ENCODE results near the gene GRIP1.

The GRIP1 gene

GRCh38 chr12:66453844-66454243 is 225.0 kb downstream of the GRIP1 start:
- Histone ChIP-seq H3K9me3 (ENCODE audit: control insufficient read depth, insufficient read depth, low read length) (no peaks in the 10 kb centered on the region), H3K9ac (ENCODE audit: low read depth, low read length) (no peak overlapping the region), H3K27me3 (ENCODE audit: control insufficient read depth, insufficient read depth, low read length) (no peaks in the 10 kb centered on the region), H3K27ac (ENCODE audit: low read depth, low read length) (no peak overlapping the region), H3K4me3 (ENCODE audit: low read depth, low read length) (no peak overlapping the region), H3K36me3 (ENCODE audit: control insufficient read depth, insufficient read depth, low read length) (no peaks in the 10 kb centered on the region), H3K4me1 (ENCODE audit: control insufficient read depth, insufficient read depth, low read length) (no peaks in the 10 kb centered on the region)

- H3K27me3 ChIP-seq (ENCODE audit: control insufficient read depth, insufficient read depth, low read length) = no peaks in the 10 kb centered on the region
- H3K36me3 ChIP-seq (ENCODE audit: control insufficient read depth, insufficient read depth, low read length) = no peaks in the 10 kb centered on the region
Measured at GRCh38 chr12:66453120-66453519, 225.8 kb downstream of the GRIP1 start.

GRCh38 chr12:66449531-66449930 is 229.3 kb downstream of the GRIP1 start:
- Histone ChIP-seq H3K4me3 (ENCODE audit: low read depth, low read length) (no peak overlapping the region), H3K36me3 (ENCODE audit: control insufficient read depth, insufficient read depth, low read length) (no peaks in the 10 kb centered on the region), H3K27me3 (ENCODE audit: control insufficient read depth, insufficient read depth, low read length) (no peaks in the 10 kb centered on the region), H3K4me1 (ENCODE audit: control insufficient read depth, insufficient read depth, low read length) (no peaks in the 10 kb centered on the region; the same call in 1 of the 2 replicates), H3K27ac (ENCODE audit: low read depth, low read length) (no peak overlapping the region), H3K9ac (ENCODE audit: low read depth, low read length) (no peak overlapping the region), H3K9me3 (ENCODE audit: control insufficient read depth, insufficient read depth, low read length) (no peaks in the 10 kb centered on the region)

More at GRCh38 chr12:66453120-66453519, 225.8 kb downstream of the GRIP1 start:
- Histone ChIP-seq H3K27ac (ENCODE audit: low read depth, low read length) (no peak overlapping the region), H3K9ac (ENCODE audit: low read depth, low read length) (no peak overlapping the region), H3K9me3 (ENCODE audit: control insufficient read depth, insufficient read depth, low read length) (no peaks in the 10 kb centered on the region), H3K4me1 (ENCODE audit: control insufficient read depth, insufficient read depth, low read length) (no peaks in the 10 kb centered on the region), H3K4me3 (ENCODE audit: low read depth, low read length) (no peak overlapping the region)

- H3K9me3 ChIP-seq (ENCODE audit: control insufficient read depth, insufficient read depth, low read length) = no peaks in the 10 kb centered on the region
- no peak overlapping the region for H3K27ac ChIP-seq (ENCODE audit: low read depth, low read length)
- H3K4me3 ChIP-seq (ENCODE audit: low read depth, low read length) = no peak overlapping the region
- peaks cover 6% of the 10 kb centered on the region; the same call in 1 of the 2 replicates for H3K4me1 ChIP-seq (ENCODE audit: control insufficient read depth, insufficient read depth, low read length)
- H3K36me3 ChIP-seq (ENCODE audit: control insufficient read depth, insufficient read depth, low read length) = no peaks in the 10 kb centered on the region
- H3K9ac ChIP-seq (ENCODE audit: low read depth, low read length) = no peak overlapping the region
- no peaks in the 10 kb centered on the region for H3K27me3 ChIP-seq (ENCODE audit: control insufficient read depth, insufficient read depth, low read length)
Measured at GRCh38 chr12:66447643-66448042, 231.2 kb downstream of the GRIP1 start.

GRCh38 chr12:66446276-66446675 is 232.6 kb downstream of the GRIP1 start:
- H3K4me3 ChIP-seq (ENCODE audit: low read depth, low read length) = no peak overlapping the region
- H3K36me3 ChIP-seq (ENCODE audit: control insufficient read depth, insufficient read depth, low read length) = no peaks in the 10 kb centered on the region
- H3K9me3 ChIP-seq (ENCODE audit: control insufficient read depth, insufficient read depth, low read length) = no peaks in the 10 kb centered on the region
- H3K4me1 ChIP-seq (ENCODE audit: control insufficient read depth, insufficient read depth, low read length) = peaks cover 13% of the 10 kb centered on the region
- H3K27ac ChIP-seq (ENCODE audit: low read depth, low read length) = no peak overlapping the region
- no peaks in the 10 kb centered on the region for H3K27me3 ChIP-seq (ENCODE audit: control insufficient read depth, insufficient read depth, low read length)
- no peak overlapping the region for H3K9ac ChIP-seq (ENCODE audit: low read depth, low read length)

GRCh38 chr12:66441905-66442559 is 236.8 kb downstream of the GRIP1 start:
- no peaks in the 10 kb centered on the region for H3K36me3 ChIP-seq (ENCODE audit: control insufficient read depth, insufficient read depth, low read length)
- H3K27ac ChIP-seq (ENCODE audit: low read depth, low read length) = no peak overlapping the region
- no peak overlapping the region for H3K9ac ChIP-seq (ENCODE audit: low read depth, low read length)
- no peak overlapping the region for H3K4me3 ChIP-seq (ENCODE audit: low read depth, low read length)
- peaks cover 13% of the 10 kb centered on the region for H3K4me1 ChIP-seq (ENCODE audit: control insufficient read depth, insufficient read depth, low read length)
- no peaks in the 10 kb centered on the region for H3K27me3 ChIP-seq (ENCODE audit: control insufficient read depth, insufficient read depth, low read length)
- H3K9me3 ChIP-seq (ENCODE audit: control insufficient read depth, insufficient read depth, low read length) = no peaks in the 10 kb centered on the region

GRCh38 chr12:66438601-66439000 is 240.3 kb downstream of the GRIP1 start:
- Histone ChIP-seq H3K36me3 (ENCODE audit: control insufficient read depth, insufficient read depth, low read length) (no peaks in the 10 kb centered on the region), H3K27me3 (ENCODE audit: control insufficient read depth, insufficient read depth, low read length) (no peaks in the 10 kb centered on the region), H3K4me1 (ENCODE audit: control insufficient read depth, insufficient read depth, low read length) (peaks cover 19% of the 10 kb centered on the region), H3K9me3 (ENCODE audit: control insufficient read depth, insufficient read depth, low read length) (no peaks in the 10 kb centered on the region), H3K9ac (ENCODE audit: low read depth, low read length) (no peak overlapping the region), H3K4me3 (ENCODE audit: low read depth, low read length) (no peak overlapping the region), H3K27ac (ENCODE audit: low read depth, low read length) (no peak overlapping the region)

GRCh38 chr12:66430106-66430505 is 248.8 kb downstream of the GRIP1 start:
- no peaks in the 10 kb centered on the region for H3K9me3 ChIP-seq (ENCODE audit: control insufficient read depth, insufficient read depth, low read length)
- no peak overlapping the region for H3K27ac ChIP-seq (ENCODE audit: low read depth, low read length)
- no peak overlapping the region for H3K9ac ChIP-seq (ENCODE audit: low read depth, low read length)
- no peaks in the 10 kb centered on the region for H3K27me3 ChIP-seq (ENCODE audit: control insufficient read depth, insufficient read depth, low read length)
- no peaks in the 10 kb centered on the region for H3K36me3 ChIP-seq (ENCODE audit: control insufficient read depth, insufficient read depth, low read length)
- H3K4me1 ChIP-seq (ENCODE audit: control insufficient read depth, insufficient read depth, low read length) = peaks cover 36% of the 10 kb centered on the region
- H3K4me3 ChIP-seq (ENCODE audit: low read depth, low read length) = no peak overlapping the region

- 0 out of 2 replicates have a peak, but pooled peaks cover 4% of the 10 kb centered on the region for H3K9me3 ChIP-seq (ENCODE audit: control insufficient read depth, insufficient read depth, low read length)
- H3K27me3 ChIP-seq (ENCODE audit: control insufficient read depth, insufficient read depth, low read length) = no peaks in the 10 kb centered on the region
- no peaks in the 10 kb centered on the region for H3K36me3 ChIP-seq (ENCODE audit: control insufficient read depth, insufficient read depth, low read length)
- H3K4me1 ChIP-seq (ENCODE audit: control insufficient read depth, insufficient read depth, low read length) = peaks cover 32% of the 10 kb centered on the region
- no peak overlapping the region for H3K4me3 ChIP-seq (ENCODE audit: low read depth, low read length)
- no peak overlapping the region for H3K9ac ChIP-seq (ENCODE audit: low read depth, low read length)
- H3K27ac ChIP-seq (ENCODE audit: low read depth, low read length) = no peak overlapping the region
Measured at GRCh38 chr12:66428870-66429269, 250.0 kb downstream of the GRIP1 start.

GRCh38 chr12:66428261-66428660 is 250.6 kb downstream of the GRIP1 start:
- Histone ChIP-seq H3K27ac (ENCODE audit: low read depth, low read length) (no peak overlapping the region), H3K9ac (ENCODE audit: low read depth, low read length) (no peak overlapping the region), H3K4me1 (ENCODE audit: control insufficient read depth, insufficient read depth, low read length) (peaks cover 38% of the 10 kb centered on the region), H3K4me3 (ENCODE audit: low read depth, low read length) (no peak overlapping the region), H3K9me3 (ENCODE audit: control insufficient read depth, insufficient read depth, low read length) (0 out of 2 replicates have a peak, but pooled peaks cover 4% of the 10 kb centered on the region), H3K36me3 (ENCODE audit: control insufficient read depth, insufficient read depth, low read length) (no peaks in the 10 kb centered on the region), H3K27me3 (ENCODE audit: control insufficient read depth, insufficient read depth, low read length) (no peaks in the 10 kb centered on the region)

GRCh38 chr12:66426696-66427095 is 252.2 kb downstream of the GRIP1 start:
- Histone ChIP-seq H3K27me3 (ENCODE audit: control insufficient read depth, insufficient read depth, low read length) (no peaks in the 10 kb centered on the region), H3K36me3 (ENCODE audit: control insufficient read depth, insufficient read depth, low read length) (no peaks in the 10 kb centered on the region), H3K4me3 (ENCODE audit: low read depth, low read length) (no peak overlapping the region; the same call in 1 of the 2 replicates), H3K9me3 (ENCODE audit: control insufficient read depth, insufficient read depth, low read length) (0 out of 2 replicates have a peak, but pooled peaks cover 4% of the 10 kb centered on the region), H3K4me1 (ENCODE audit: control insufficient read depth, insufficient read depth, low read length) (peaks cover 40% of the 10 kb centered on the region), H3K27ac (ENCODE audit: low read depth, low read length) (peak overlapping the region; percentile 24), H3K9ac (ENCODE audit: low read depth, low read length) (peak overlapping the region; percentile 42; the same call in 1 of the 2 replicates)

Measured in HUES48 (cell line).